Astrocyte (in vitro differentiated cells and primary cell): ENCODE results near the gene EPS8L1. TPM values are rescaled to one million over a fixed set of nuclear protein-coding genes. Genes with fewer than 3 reads are reported as not detected.
"Not testable (repeated sequence)": the region's sequence is repeated elsewhere in the genome, so short reads cannot be mapped to it uniquely, and the experiment has no call there.

Experiments
- DNase-seq: peaks from one replicate; pipeline ENCODE4 v3.0.0-alpha.2; 2010; ENCODE audit warnings: low read depth
- FAIRE-seq: peaks from 2 replicates; lab custom pipeline; 2011; peaks lifted over from hg19 to GRCh38; lab: Jason Lieb, UNC
- H2AFZ ChIP-seq: 2 replicates; pipeline ENCODE4 v1.6.0; 2012; ENCODE audit warnings: low read depth, low read length, inconsistent platforms
- H3K27ac ChIP-seq: 2 replicates; pipeline ENCODE4 v1.5.1; 2011; ENCODE audit warnings: low read depth, low read length, inconsistent platforms
- H3K27me3 ChIP-seq: 2 replicates; pipeline ENCODE4 v1.6.0; 2011; ENCODE audit warnings: low read length, inconsistent platforms; ENCODE audit not compliant: insufficient read depth
- H3K36me3 ChIP-seq: 2 replicates; pipeline ENCODE4 v1.5.1; 2011; ENCODE audit warnings: low read length, inconsistent platforms; ENCODE audit not compliant: insufficient read depth
- H3K4me1 ChIP-seq: 2 replicates; pipeline ENCODE4 v1.5.1; 2011; ENCODE audit warnings: low read length, inconsistent platforms; ENCODE audit not compliant: insufficient read depth
- H3K4me2 ChIP-seq: 2 replicates; pipeline ENCODE4 v1.6.0; 2012; ENCODE audit warnings: low read length, inconsistent platforms
- H3K4me3 ChIP-seq: 2 replicates; pipeline ENCODE4 v1.5.1; 2011; ENCODE audit warnings: low read depth, mild to moderate bottlenecking, low read length, inconsistent platforms; ENCODE audit not compliant: insufficient read depth
- H3K79me2 ChIP-seq: 2 replicates; pipeline ENCODE4 v1.6.0; 2012; ENCODE audit warnings: mild to moderate bottlenecking, low read length, inconsistent platforms; ENCODE audit not compliant: insufficient read depth
- H3K9ac ChIP-seq: 2 replicates; pipeline ENCODE4 v1.6.0; 2012; ENCODE audit warnings: mild to moderate bottlenecking, low read length, inconsistent platforms
- H3K9me3 ChIP-seq: 2 replicates; pipeline ENCODE4 v1.5.1; 2012; ENCODE audit warnings: low read depth, mild to moderate bottlenecking, low read length, inconsistent platforms; ENCODE audit not compliant: insufficient read depth
- H4K20me1 ChIP-seq: 2 replicates; pipeline ENCODE4 v1.6.0; 2012; ENCODE audit warnings: low read length, inconsistent platforms; ENCODE audit not compliant: insufficient read depth
- H3K27ac Mint-ChIP-seq: one replicate; pipeline ENCODE4 v1.8.0; 2021; ENCODE audit warnings: mild to moderate bottlenecking, mixed read lengths; ENCODE audit not compliant: unreplicated experiment
- H3K27me3 Mint-ChIP-seq: one replicate; pipeline ENCODE4 v1.8.0; 2021; ENCODE audit warnings: low read depth, mixed read lengths; ENCODE audit not compliant: unreplicated experiment
- H3K36me3 Mint-ChIP-seq: one replicate; pipeline ENCODE4 v1.8.0; 2021; ENCODE audit warnings: low read depth, mixed read lengths; ENCODE audit not compliant: unreplicated experiment
- H3K4me1 Mint-ChIP-seq: one replicate; pipeline ENCODE4 v1.8.0; 2021; ENCODE audit warnings: low read depth, mixed read lengths; ENCODE audit not compliant: unreplicated experiment
- H3K4me3 Mint-ChIP-seq: one replicate; pipeline ENCODE4 v1.8.0; 2021; ENCODE audit warnings: mild to moderate bottlenecking, moderate library complexity, mixed read lengths; ENCODE audit not compliant: unreplicated experiment
- H3K9me3 Mint-ChIP-seq: one replicate; pipeline ENCODE4 v1.8.0; 2021; ENCODE audit warnings: mild to moderate bottlenecking, mixed read lengths; ENCODE audit not compliant: unreplicated experiment
- CTCF ChIP-seq: IDR thresholded peaks from 2 replicates; pipeline ENCODE4 v1.5.1; 2011; ENCODE audit warnings: low read depth, mild to moderate bottlenecking, inconsistent platforms, low read length, moderate library complexity; ENCODE audit not compliant: insufficient read depth
- EZH2 ChIP-seq: IDR thresholded peaks from 2 replicates; pipeline ENCODE4 v1.6.1; 2012; ENCODE audit warnings: mild to moderate bottlenecking, low read length, inconsistent platforms; ENCODE audit not compliant: insufficient read depth
- total RNA-seq: library from RNA; stranded (reverse); gene quantifications from 2 replicates; pipeline ENCODE4 v1.2.1, GENCODE V29; 2021

EPS8L1 gene
- total RNA-seq, 1 donor from 2014 or later = 9.2 TPM

- Histone ChIP-seq H3K9me3 (no peaks in the 10 kb centered on the region), H3K27ac (no peak overlapping the region), H3K79me2 (peaks cover 4% of the 10 kb centered on the region), H3K27me3 (peaks cover 10% of the 10 kb centered on the region), H3K4me2 (no peak overlapping the region), H3K9ac (no peak overlapping the region), H3K4me1 (peaks cover 6% of the 10 kb centered on the region), H3K36me3 (no peaks in the 10 kb centered on the region), H2AFZ (no peak overlapping the region), H4K20me1 (no peaks in the 10 kb centered on the region), H3K4me3 (no peak overlapping the region)
- Mint-ChIP-seq H3K4me1 (peaks cover 6% of the 10 kb centered on the region), H3K36me3 (peaks cover 10% of the 10 kb centered on the region), H3K27me3 (peaks cover 38% of the 10 kb centered on the region), H3K9me3 (peaks cover 6% of the 10 kb centered on the region), H3K4me3 (peak overlapping the region; percentile 75), H3K27ac (peak overlapping the region; percentile 41)
- no peak for TF ChIP-seq CTCF
- TF ChIP-seq EZH2 = no peak
- DNase-seq (no peak), FAIRE-seq (no peak)
These were observed 12.2 kb upstream of the EPS8L1 start for GRCh38 chr19:55063492-55063843.

DNA sequence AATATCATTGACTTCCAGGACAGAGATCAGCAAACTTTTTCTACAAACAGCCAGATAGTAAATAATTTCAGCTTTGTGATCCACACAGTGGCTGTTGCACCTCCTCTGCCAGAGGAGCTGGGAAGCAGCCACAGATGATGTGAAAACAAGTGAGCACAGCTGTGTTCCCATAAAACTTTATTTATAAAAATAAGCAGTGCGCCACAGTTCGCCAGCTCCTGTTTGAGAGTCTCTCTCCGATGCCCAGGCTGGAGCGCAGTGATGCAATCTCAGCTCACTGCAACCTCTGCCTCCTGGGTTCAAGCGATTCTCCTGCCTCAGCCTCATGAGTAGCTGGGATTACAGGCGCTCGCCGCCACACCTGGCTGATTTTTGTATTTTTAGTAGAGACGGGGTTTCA is 10.2 kb upstream of the EPS8L1 start:
- not testable (repeated sequence) for H3K36me3 ChIP-seq, H3K4me2 ChIP-seq, H4K20me1 ChIP-seq, H3K27ac ChIP-seq, H3K9me3 Mint-ChIP-seq, H3K4me3 ChIP-seq, H3K4me3 Mint-ChIP-seq, H3K4me1 ChIP-seq, H3K9ac ChIP-seq, H3K36me3 Mint-ChIP-seq, FAIRE-seq, H3K27ac Mint-ChIP-seq, H2AFZ ChIP-seq, H3K9me3 ChIP-seq, H3K79me2 ChIP-seq, DNase-seq
- peaks cover 21% of the 10 kb centered on the region for H3K27me3 ChIP-seq
- Mint-ChIP-seq H3K27me3 (peaks cover 51% of the 10 kb centered on the region), H3K4me1 (peaks cover 10% of the 10 kb centered on the region)

DNA sequence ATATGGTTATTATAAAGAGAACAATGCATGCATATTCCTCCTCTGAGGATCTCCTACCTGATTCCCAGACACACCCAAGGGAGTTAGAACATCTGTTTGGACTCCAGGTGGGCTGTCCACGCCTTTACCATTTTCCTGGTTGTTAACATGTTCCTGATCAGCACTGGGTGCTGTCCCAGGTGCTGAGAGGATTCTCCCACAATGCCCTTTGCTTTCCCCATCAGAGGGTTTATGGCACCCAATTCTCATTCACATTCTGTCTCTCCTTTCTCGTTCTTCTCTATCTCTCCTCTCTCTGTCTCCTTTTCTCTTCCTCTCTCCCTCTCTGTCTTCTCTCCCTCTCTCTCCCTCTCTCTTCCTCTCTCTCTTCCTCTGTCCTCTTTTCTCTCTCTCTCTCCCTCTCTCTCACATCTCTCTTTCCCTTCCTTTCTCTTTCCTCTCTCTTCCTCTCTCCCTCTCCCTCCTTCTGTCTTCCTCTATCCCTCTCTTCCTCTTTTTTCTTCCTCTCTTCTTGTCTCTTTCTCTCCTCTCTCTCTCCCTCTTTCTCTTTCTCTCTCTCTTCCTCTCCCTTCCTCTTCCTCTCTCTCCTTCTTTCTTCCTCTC is 9.5 kb upstream of the EPS8L1 start:
- H3K4me2 ChIP-seq = no peak overlapping the region
- Mint-ChIP-seq H3K27ac (no peak overlapping the region), H3K9me3 (peaks cover 8% of the 10 kb centered on the region), H3K27me3 (peaks cover 53% of the 10 kb centered on the region), H3K4me3 (no peak overlapping the region), H3K4me1 (peaks cover 10% of the 10 kb centered on the region), H3K36me3 (peaks cover 2% of the 10 kb centered on the region)
- H3K79me2 ChIP-seq = peaks cover 4% of the 10 kb centered on the region
- FAIRE-seq (no peak), DNase-seq (no peak)
- no peaks in the 10 kb centered on the region for H4K20me1 ChIP-seq
- H3K9ac ChIP-seq = no peak overlapping the region
- no peaks in the 10 kb centered on the region for H3K36me3 ChIP-seq
- no peaks in the 10 kb centered on the region for H3K9me3 ChIP-seq
- no peak overlapping the region for H2AFZ ChIP-seq
- peaks cover 6% of the 10 kb centered on the region for H3K4me1 ChIP-seq
- H3K4me3 ChIP-seq = no peak overlapping the region
- H3K27me3 ChIP-seq = peaks cover 21% of the 10 kb centered on the region
- H3K27ac ChIP-seq = no peak overlapping the region
- TF ChIP-seq EZH2 (no peak), CTCF (no peak)
